ENCODE measurements around the gene PRSS2.
"Not testable (repeated sequence)": the region's sequence is repeated elsewhere in the genome, so short reads cannot be mapped to it uniquely, and the experiment has no call there.

Gene PRSS2

GRCh38 chr7:142749218-142749993 is 21.4 kb upstream of the PRSS2 start, which contains the start of gene PRSS1:
TSS of gene PRSS1 (plus strand) at chr7:142749472. CDS start at chr7:142749485, 13 bp downstream.
- H3K4me3 ChIP-seq (ENCODE audit: low read depth in 1 of 2, low read length in 2 of 2), result no peak within 1 kb of the TSS
- no peaks in the 10 kb centered on the region for H3K9me3 ChIP-seq (ENCODE audit: control insufficient read depth in 1 of 2, low read length in 2 of 2)
- H3K36me3 ChIP-seq (ENCODE audit: control insufficient read depth in 1 of 2, insufficient read depth in 2 of 2, low read length in 2 of 2), result no peaks in the 10 kb centered on the region
- no peak within 1 kb of the TSS for H3K27ac ChIP-seq (ENCODE audit: low read length)
- no peaks in the 10 kb centered on the region for H3K27me3 ChIP-seq (ENCODE audit: low read depth, low read length)
- H3K4me1 ChIP-seq (ENCODE audit: control insufficient read depth in 1 of 2, insufficient read depth in 2 of 2, low read length in 2 of 2), result no peaks in the 10 kb centered on the region

GRCh38 chr7:142750321-142750938 is 20.3 kb upstream of the PRSS2 start:
- Histone ChIP-seq H3K27ac (ENCODE audit: low read length) (no peak overlapping the region), H3K4me3 (ENCODE audit: low read depth in 1 of 2, low read length in 2 of 2) (no peak overlapping the region), H3K4me1 (ENCODE audit: control insufficient read depth in 1 of 2, insufficient read depth in 2 of 2, low read length in 2 of 2) (no peaks in the 10 kb centered on the region), H3K36me3 (ENCODE audit: control insufficient read depth in 1 of 2, insufficient read depth in 2 of 2, low read length in 2 of 2) (no peaks in the 10 kb centered on the region), H3K9me3 (ENCODE audit: control insufficient read depth in 1 of 2, low read length in 2 of 2) (no peaks in the 10 kb centered on the region), H3K27me3 (ENCODE audit: low read depth, low read length) (no peaks in the 10 kb centered on the region)

- H3K27ac ChIP-seq (ENCODE audit: low read length); H3K4me1 ChIP-seq (ENCODE audit: control insufficient read depth in 1 of 2, insufficient read depth in 2 of 2, low read length in 2 of 2): not testable (repeated sequence)
Observed at GRCh38 chr7:142751526-142752175, 19.1 kb upstream of the PRSS2 start.

GRCh38 chr7:142752376-142753225 is 18.2 kb upstream of the PRSS2 start:
- no peaks in the 10 kb centered on the region for H3K27me3 ChIP-seq (ENCODE audit: low read depth, low read length)
- H3K27ac ChIP-seq (ENCODE audit: low read length), result no peak overlapping the region
- no peak overlapping the region for H3K4me3 ChIP-seq (ENCODE audit: low read depth in 1 of 2, low read length in 2 of 2)
- no peaks in the 10 kb centered on the region for H3K9me3 ChIP-seq (ENCODE audit: control insufficient read depth in 1 of 2, low read length in 2 of 2)
- H3K36me3 ChIP-seq (ENCODE audit: control insufficient read depth in 1 of 2, insufficient read depth in 2 of 2, low read length in 2 of 2), result no peaks in the 10 kb centered on the region
- H3K4me1 ChIP-seq (ENCODE audit: control insufficient read depth in 1 of 2, insufficient read depth in 2 of 2, low read length in 2 of 2), result no peaks in the 10 kb centered on the region

More at GRCh38 chr7:142751526-142752175, 19.1 kb upstream of the PRSS2 start:
- not testable (repeated sequence) for H3K9me3 ChIP-seq (ENCODE audit: control insufficient read depth in 1 of 2, low read length in 2 of 2); H3K27me3 ChIP-seq (ENCODE audit: low read depth, low read length); H3K36me3 ChIP-seq (ENCODE audit: control insufficient read depth in 1 of 2, insufficient read depth in 2 of 2, low read length in 2 of 2); H3K4me3 ChIP-seq (ENCODE audit: low read depth in 1 of 2, low read length in 2 of 2)

- Histone ChIP-seq H3K36me3 (ENCODE audit: control insufficient read depth in 1 of 2, insufficient read depth in 2 of 2, low read length in 2 of 2) (no peaks in the 10 kb centered on the region), H3K27me3 (ENCODE audit: low read depth, low read length) (no peaks in the 10 kb centered on the region), H3K27ac (ENCODE audit: low read length) (no peak overlapping the region), H3K4me3 (ENCODE audit: low read depth in 1 of 2, low read length in 2 of 2) (no peak overlapping the region), H3K4me1 (ENCODE audit: control insufficient read depth in 1 of 2, insufficient read depth in 2 of 2, low read length in 2 of 2) (no peaks in the 10 kb centered on the region), H3K9me3 (ENCODE audit: control insufficient read depth in 1 of 2, low read length in 2 of 2) (no peaks in the 10 kb centered on the region)
Observed at GRCh38 chr7:142753366-142753765, 17.4 kb upstream of the PRSS2 start.

GRCh38 chr7:142753925-142754491 is 16.8 kb upstream of the PRSS2 start:
- not testable (repeated sequence) for H3K27ac ChIP-seq (ENCODE audit: low read length); H3K9me3 ChIP-seq (ENCODE audit: control insufficient read depth in 1 of 2, low read length in 2 of 2); H3K36me3 ChIP-seq (ENCODE audit: control insufficient read depth in 1 of 2, insufficient read depth in 2 of 2, low read length in 2 of 2); H3K4me1 ChIP-seq (ENCODE audit: control insufficient read depth in 1 of 2, insufficient read depth in 2 of 2, low read length in 2 of 2); H3K4me3 ChIP-seq (ENCODE audit: low read depth in 1 of 2, low read length in 2 of 2); H3K27me3 ChIP-seq (ENCODE audit: low read depth, low read length)

GRCh38 chr7:142754681-142755575 is 15.8 kb upstream of the PRSS2 start:
- no peaks in the 10 kb centered on the region for H3K36me3 ChIP-seq (ENCODE audit: control insufficient read depth in 1 of 2, insufficient read depth in 2 of 2, low read length in 2 of 2)
- H3K4me3 ChIP-seq (ENCODE audit: low read depth in 1 of 2, low read length in 2 of 2), result no peak overlapping the region
- no peaks in the 10 kb centered on the region for H3K27me3 ChIP-seq (ENCODE audit: low read depth, low read length)
- H3K9me3 ChIP-seq (ENCODE audit: control insufficient read depth in 1 of 2, low read length in 2 of 2), result no peaks in the 10 kb centered on the region
- H3K27ac ChIP-seq (ENCODE audit: low read length), result no peak overlapping the region
- H3K4me1 ChIP-seq (ENCODE audit: control insufficient read depth in 1 of 2, insufficient read depth in 2 of 2, low read length in 2 of 2), result no peaks in the 10 kb centered on the region

- not testable (repeated sequence) for H3K4me3 ChIP-seq (ENCODE audit: low read depth in 1 of 2, low read length in 2 of 2); H3K4me1 ChIP-seq (ENCODE audit: control insufficient read depth in 1 of 2, insufficient read depth in 2 of 2, low read length in 2 of 2); H3K36me3 ChIP-seq (ENCODE audit: control insufficient read depth in 1 of 2, insufficient read depth in 2 of 2, low read length in 2 of 2); H3K27ac ChIP-seq (ENCODE audit: low read length); H3K9me3 ChIP-seq (ENCODE audit: control insufficient read depth in 1 of 2, low read length in 2 of 2); H3K27me3 ChIP-seq (ENCODE audit: low read depth, low read length)
Observed at GRCh38 chr7:142758312-142758711, 12.5 kb upstream of the PRSS2 start.

- no peaks in the 10 kb centered on the region for H3K9me3 ChIP-seq (ENCODE audit: control insufficient read depth in 1 of 2, low read length in 2 of 2)
- H3K4me3 ChIP-seq (ENCODE audit: low read depth in 1 of 2, low read length in 2 of 2), result no peak overlapping the region
- H3K27me3 ChIP-seq (ENCODE audit: low read depth, low read length), result no peaks in the 10 kb centered on the region
- no peak overlapping the region for H3K27ac ChIP-seq (ENCODE audit: low read length)
- no peaks in the 10 kb centered on the region for H3K4me1 ChIP-seq (ENCODE audit: control insufficient read depth in 1 of 2, insufficient read depth in 2 of 2, low read length in 2 of 2)
- H3K36me3 ChIP-seq (ENCODE audit: control insufficient read depth in 1 of 2, insufficient read depth in 2 of 2, low read length in 2 of 2), result no peaks in the 10 kb centered on the region
Observed at GRCh38 chr7:142759433-142759832, 11.3 kb upstream of the PRSS2 start.

- H3K4me3 ChIP-seq (ENCODE audit: low read depth in 1 of 2, low read length in 2 of 2), result no peak overlapping the region
- no peaks in the 10 kb centered on the region for H3K4me1 ChIP-seq (ENCODE audit: control insufficient read depth in 1 of 2, insufficient read depth in 2 of 2, low read length in 2 of 2)
- no peaks in the 10 kb centered on the region for H3K27me3 ChIP-seq (ENCODE audit: low read depth, low read length)
- no peak overlapping the region for H3K27ac ChIP-seq (ENCODE audit: low read length)
- no peaks in the 10 kb centered on the region for H3K36me3 ChIP-seq (ENCODE audit: control insufficient read depth in 1 of 2, insufficient read depth in 2 of 2, low read length in 2 of 2)
- H3K9me3 ChIP-seq (ENCODE audit: control insufficient read depth in 1 of 2, low read length in 2 of 2), result no peaks in the 10 kb centered on the region
Observed at GRCh38 chr7:142760071-142760642, 10.6 kb upstream of the PRSS2 start.
